ENCODE results near the gene GALNT9. TPM values are rescaled to one million over a fixed set of nuclear protein-coding genes. Genes with fewer than 3 reads are reported as not detected.

The GALNT9 gene
- total RNA-seq, 2 experiments from 2014 or later: not detected

- no peak overlapping the region for H3K4me3 Mint-ChIP-seq
Observed at GRCh38 chr12:132282950-132283771, 46.2 kb downstream of the GALNT9 start.

GRCh38 chr12:132282031-132282949 is 47.1 kb downstream of the GALNT9 start:
- peaks cover 23 to 24% of the 10 kb centered on the region in 2 experiments for H3K27me3 ChIP-seq (ENCODE audit: control insufficient read depth in 1 of 2, insufficient read depth in 2 of 2, low read length in 2 of 2)
- H3K27me3 Mint-ChIP-seq: peaks cover 31% of the 10 kb centered on the region

More at GRCh38 chr12:132282950-132283771, 46.2 kb downstream of the GALNT9 start:
- Mint-ChIP-seq H3K27me3 (peaks cover 38% of the 10 kb centered on the region), H3K4me1 (ENCODE audit: low read depth) (no peaks in the 10 kb centered on the region), H3K9me3 (no peaks in the 10 kb centered on the region), H3K27ac (no peak overlapping the region), H3K36me3 (ENCODE audit: low read depth) (no peaks in the 10 kb centered on the region)
- intact Hi-C loops (cut with DNase I, micrococcal nuclease): loop anchor here in 1 of 2 experiments (5.0 kb wide), 1 partner anchor 131 kb away; no protein-coding TSS in a partner anchor
- peaks cover 0 to 12% of the 10 kb centered on the region in 2 experiments for H3K9me3 ChIP-seq (ENCODE audit: control insufficient read depth in 1 of 2, insufficient read depth in 1 of 2, low read length in 2 of 2)
- CTCF ChIA-PET: no interaction called here
- POLR2A ChIA-PET: no interaction called here
- H3K27me3 ChIP-seq (ENCODE audit: control insufficient read depth in 1 of 2, insufficient read depth in 2 of 2, low read length in 2 of 2): peaks cover 20 to 23% of the 10 kb centered on the region in 2 experiments
- H3K36me3 ChIP-seq (ENCODE audit: insufficient read depth, low read length): no peaks in the 10 kb centered on the region
- H3K27ac ChIP-seq (ENCODE audit: low read depth in 1 of 2, low read length in 2 of 2): no peak overlapping the region
- no peak for TF ChIP-seq CTCF (IDR thresholded peaks at IDR 0.05)
- no peak for ATAC-seq (ENCODE audit: poor library complexity)
- peak in 7 of 14 experiments; percentile 22 to 65 (median 52) for DNase-seq
- peaks cover 40% of the 10 kb centered on the region for H3K4me1 ChIP-seq (ENCODE audit: insufficient read depth, low read length)
- peak overlapping the region; percentile 34 for H3K4me3 ChIP-seq (ENCODE audit: low read length)

More at GRCh38 chr12:132282031-132282949, 47.1 kb downstream of the GALNT9 start:
- TF ChIP-seq CTCF (IDR thresholded peaks at IDR 0.05): no peak
- ATAC-seq (ENCODE audit: poor library complexity) (no peak), DNase-seq (no peak)
- H3K4me3 Mint-ChIP-seq: no peak overlapping the region
- Histone ChIP-seq H3K9me3 (ENCODE audit: control insufficient read depth in 1 of 2, insufficient read depth in 1 of 2, low read length in 2 of 2) (peaks cover 0 to 13% of the 10 kb centered on the region in 2 experiments), H3K4me1 (ENCODE audit: insufficient read depth, low read length) (peaks cover 43% of the 10 kb centered on the region), H3K27ac (ENCODE audit: low read depth in 1 of 2, low read length in 2 of 2) (no peak overlapping the region), H3K4me3 (ENCODE audit: low read length) (no peak overlapping the region), H3K36me3 (ENCODE audit: insufficient read depth, low read length) (no peaks in the 10 kb centered on the region)
- no peak overlapping the region for H3K27ac Mint-ChIP-seq
- intact Hi-C loops (cut with DNase I, micrococcal nuclease): loop anchor here in 1 of 2 experiments (5.0 kb wide), 1 partner anchor 130 kb away; no protein-coding TSS in a partner anchor
- CTCF ChIA-PET: no interaction called here
- no peaks in the 10 kb centered on the region for H3K36me3 Mint-ChIP-seq (ENCODE audit: low read depth)
- no peaks in the 10 kb centered on the region for H3K4me1 Mint-ChIP-seq (ENCODE audit: low read depth)
- POLR2A ChIA-PET: no interaction called here
- H3K9me3 Mint-ChIP-seq: no peaks in the 10 kb centered on the region

Data from CD4-positive, alpha-beta T cell (primary cell).